K562 (cell line): ENCODE results near the gene FYTTD1. TPM values are rescaled to one million over a fixed set of nuclear protein-coding genes. Genes with fewer than 3 reads are reported as not detected.

Experiments
- E2F3 ChIP-seq: fragments of 250-450 bp; sonication (Bioruptor Pico); IDR thresholded peaks from 2 replicates; pipeline ENCODE4 v1.4.0; 2020; ENCODE audit warnings: mild to moderate bottlenecking
- HMG20A ChIP-seq: fragments of 450-650 bp; formaldehyde crosslinking; conservative IDR thresholded peaks from 2 replicates; pipeline ENCODE4 v1.4.0; 2020; ENCODE audit warnings: mild to moderate bottlenecking, mixed read lengths
- HNRNPUL1 ChIP-seq: fragments of 200-400 bp; formaldehyde crosslinking; IDR thresholded peaks from 2 replicates; pipeline ENCODE4 v1.6.1; 2017; ENCODE audit warnings: low read length
- MAFK ChIP-seq: IDR thresholded peaks from 2 replicates; pipeline ENCODE4 v1.6.1; 2011; ENCODE audit warnings: low read length, improper control_type of control experiment
- MTA2 ChIP-seq: fragments of 450-650 bp; IDR thresholded peaks from 2 replicates; pipeline ENCODE4 v1.6.1; 2016; ENCODE audit warnings: low read depth
- NFRKB ChIP-seq: fragments of 450-650 bp; IDR thresholded peaks from 2 replicates; pipeline ENCODE4 v1.6.1; 2016; ENCODE audit warnings: low read depth
- NFYB ChIP-seq: IDR thresholded peaks from 2 replicates; pipeline ENCODE4 v1.6.1; 2011; ENCODE audit warnings: mild to moderate bottlenecking, moderate library complexity; ENCODE audit not compliant: insufficient read length; ENCODE audit errors: extremely low read depth
- PRMT5 ChIP-seq: sonication (generic); formaldehyde crosslinking; IDR thresholded peaks from 2 replicates; pipeline ENCODE4 v1.5.0; 2020; ENCODE audit warnings: missing genetic modification reagents
- PURB ChIP-seq: sonication (generic); formaldehyde crosslinking; IDR thresholded peaks from 2 replicates; pipeline ENCODE4 v1.9.0; 2021; ENCODE audit warnings: low read depth, mild to moderate bottlenecking, missing genetic modification reagents
- RBM34 ChIP-seq: fragments of 200-400 bp; formaldehyde crosslinking; IDR thresholded peaks from 2 replicates; pipeline ENCODE4 v1.6.1; 2018; ENCODE audit warnings: low read length, borderline replicate concordance; ENCODE audit not compliant: insufficient read depth
- SETDB1 ChIP-seq: IDR thresholded peaks from one replicate; pipeline ENCODE4 v1.6.1; 2012; ENCODE audit warnings: low read length, control low read depth, inconsistent platforms
- SMAD4 ChIP-seq: fragments of 250-450 bp; sonication (Bioruptor Pico); conservative IDR thresholded peaks from 2 replicates; pipeline ENCODE4 v1.8.0; 2021; ENCODE audit warnings: inconsistent platforms, mild to moderate bottlenecking, moderate library complexity
- SRSF7 ChIP-seq: fragments of 200-400 bp; formaldehyde crosslinking; optimal IDR thresholded peaks from 2 replicates; pipeline ENCODE3; 2017; ENCODE audit warnings: mild to moderate bottlenecking, low read depth, low read length
- TRIM24 ChIP-seq, 2 experiments: fragments of 450-650 bp; IDR thresholded peaks; 2 replicates each; pipeline ENCODE4 v1.6.1; 2016
- YBX1 ChIP-seq: fragments of 450-650 bp; IDR thresholded peaks from 2 replicates; pipeline ENCODE4 v1.7.1; 2016; ENCODE audit warnings: mild to moderate bottlenecking
- ZKSCAN8 ChIP-seq: fragments of 200-800 bp; sonication (Bioruptor generic); IDR thresholded peaks from 2 replicates; pipeline ENCODE4 v1.6.1; 2016; ENCODE audit warnings: missing genetic modification characterization, missing compliant biosample characterization
- ZNF124 ChIP-seq: sonication (generic); formaldehyde crosslinking; IDR thresholded peaks from 2 replicates; pipeline ENCODE4 v1.8.1; 2022; ENCODE audit warnings: missing genetic modification reagents
- ZNF134 ChIP-seq: fragments of 250-450 bp; sonication (Bioruptor Pico); conservative IDR thresholded peaks from 2 replicates; pipeline ENCODE4 v1.4.0; 2020
- ZNF197 ChIP-seq: fragments of 200-800 bp; sonication (Bioruptor generic); IDR thresholded peaks from 2 replicates; pipeline ENCODE4 v1.6.1; 2016; ENCODE audit warnings: low read depth, missing genetic modification characterization, missing compliant biosample characterization
- ZNF253 ChIP-seq: fragments of 250-450 bp; sonication (Bioruptor Pico); conservative IDR thresholded peaks from 2 replicates; pipeline ENCODE4 v1.6.1; 2021; ENCODE audit warnings: mild to moderate bottlenecking
- ZNF561 ChIP-seq: fragments of 450-650 bp; formaldehyde crosslinking; conservative IDR thresholded peaks from 2 replicates; pipeline ENCODE4 v1.4.0; 2020; ENCODE audit warnings: mild to moderate bottlenecking, moderate library complexity
- ZNF699 ChIP-seq: fragments of 250-450 bp; sonication (Bioruptor Pico); IDR thresholded peaks from 2 replicates; pipeline ENCODE4 v1.8.0; 2021; ENCODE audit warnings: mild to moderate bottlenecking, moderate library complexity; ENCODE audit not compliant: insufficient replicate concordance
- ZNF830 ChIP-seq: fragments of 250-450 bp; sonication (Bioruptor Pico); IDR thresholded peaks from 2 replicates; pipeline ENCODE4 v1.5.0; 2021; ENCODE audit warnings: mild to moderate bottlenecking
- polyA plus RNA-seq, 8 experiments: library from polyadenylated mRNA; depleted of rRNA in 4 of 8; stranded (reverse) in 5 of 8; unstranded in 3 of 8; fragments of >200 nt; fragmentation: Nextera tagmentation in 2 of 8; fragmentation: Illumina TruSeq in 1 of 8; extraction: Ambion mirVana in 2 of 8; extraction: Trizol in 1 of 8; gene quantifications; 2 replicates each; pipeline versions ENCODE4 v1.2.1 to v1.2.3, GENCODE V29; 2011 to 2014; ENCODE audit warnings: inconsistent platforms in 1 of 8, missing spikeins in 1 of 8
- total RNA-seq, 7 experiments: library from RNA; depleted of rRNA in 6 of 7; stranded (reverse); fragments of >200 nt in 6 of 7; fragmentation: Illumina TruSeq in 2 of 7; extraction: Trizol in 2 of 7; gene quantifications; 2 replicates each; pipeline versions ENCODE4 v1.2.1 to v1.2.3, GENCODE V29; 2011 to 2021; ENCODE audit warnings: low replicate concordance in 1 of 7
- TF ChIP-seq, protein P1 (sequence below): fragments of 250-450 bp; sonication (Bioruptor Pico); IDR thresholded peaks from 2 replicates; pipeline ENCODE4 v1.5.0; 2020; ENCODE audit warnings: mild to moderate bottlenecking, borderline replicate concordance
- TF ChIP-seq, protein P2 (sequence below): IDR thresholded peaks from 2 replicates; pipeline ENCODE4 v1.6.1; 2011; ENCODE audit warnings: borderline replicate concordance, low read depth, mild to moderate bottlenecking, moderate library complexity, low read length; ENCODE audit not compliant: insufficient read depth, poor library complexity, severe bottlenecking
- TF ChIP-seq, protein P3 (sequence below): fragments of 450-650 bp; IDR thresholded peaks from 2 replicates; pipeline ENCODE4 v1.6.1; 2016; ENCODE audit warnings: antibody characterized with exemption

FYTTD1 gene
- total and polyA plus RNA-seq, 9 of the 15 experiments (the other 6 are each of a cell fraction or from before 2014, with no cell fraction given) = 35.7 to 106 (median 76.3) TPM

DNA sequence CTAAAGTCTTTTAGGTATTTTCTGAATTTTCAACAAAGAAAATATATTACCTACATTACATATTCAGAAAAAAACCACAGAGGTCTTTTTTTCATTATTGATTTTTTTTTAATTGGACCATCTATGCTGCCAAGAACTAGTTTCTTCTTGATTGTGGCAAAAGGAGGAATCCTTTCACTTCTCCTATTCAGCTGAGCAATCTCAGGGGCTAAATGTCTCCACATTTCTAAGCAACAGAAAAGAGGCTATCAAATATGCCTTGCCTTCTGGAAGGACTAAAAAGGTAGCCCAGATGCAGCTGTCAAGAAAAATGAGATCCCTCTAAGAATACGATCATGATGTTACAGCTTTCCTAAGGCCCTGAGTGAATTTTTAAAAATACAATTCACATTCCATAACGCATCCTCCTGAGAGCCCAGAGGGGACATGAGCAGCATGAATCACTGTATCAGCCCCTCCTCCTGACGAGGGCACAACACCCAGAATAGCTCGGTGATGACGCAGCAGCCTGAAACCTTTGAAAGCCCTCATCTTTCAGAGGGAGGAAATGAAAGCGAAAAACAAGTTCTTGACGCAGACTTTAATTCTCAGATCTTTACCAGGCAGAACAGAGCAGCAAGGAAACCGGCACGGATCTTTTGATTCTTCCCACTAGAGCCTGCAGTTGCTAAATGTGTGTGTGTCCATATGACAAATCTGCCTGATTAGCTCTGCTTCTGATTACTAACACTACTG lies 37.5 kb upstream of the FYTTD1 start (continued):
- TF ChIP-seq, protein P1, sequence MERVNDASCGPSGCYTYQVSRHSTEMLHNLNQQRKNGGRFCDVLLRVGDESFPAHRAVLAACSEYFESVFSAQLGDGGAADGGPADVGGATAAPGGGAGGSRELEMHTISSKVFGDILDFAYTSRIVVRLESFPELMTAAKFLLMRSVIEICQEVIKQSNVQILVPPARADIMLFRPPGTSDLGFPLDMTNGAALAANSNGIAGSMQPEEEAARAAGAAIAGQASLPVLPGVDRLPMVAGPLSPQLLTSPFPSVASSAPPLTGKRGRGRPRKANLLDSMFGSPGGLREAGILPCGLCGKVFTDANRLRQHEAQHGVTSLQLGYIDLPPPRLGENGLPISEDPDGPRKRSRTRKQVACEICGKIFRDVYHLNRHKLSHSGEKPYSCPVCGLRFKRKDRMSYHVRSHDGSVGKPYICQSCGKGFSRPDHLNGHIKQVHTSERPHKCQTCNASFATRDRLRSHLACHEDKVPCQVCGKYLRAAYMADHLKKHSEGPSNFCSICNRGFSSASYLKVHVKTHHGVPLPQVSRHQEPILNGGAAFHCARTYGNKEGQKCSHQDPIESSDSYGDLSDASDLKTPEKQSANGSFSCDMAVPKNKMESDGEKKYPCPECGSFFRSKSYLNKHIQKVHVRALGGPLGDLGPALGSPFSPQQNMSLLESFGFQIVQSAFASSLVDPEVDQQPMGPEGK (CRISPR knock-in tag) = no peak
- TF ChIP-seq TRIM24 (IDR thresholded peaks at IDR 0.05) (no peak), PRMT5 (CRISPR knock-in tag) (no peak), SRSF7 (no peak), E2F3 (no peak), NFRKB (no peak), ZNF124 (CRISPR knock-in tag) (no peak), ZNF699 (CRISPR knock-in tag) (no peak), MTA2 (no peak), ZNF253 (CRISPR knock-in tag) (no peak), YBX1 (no peak), HNRNPUL1 (no peak), MAFK (peak; percentile 67), ZNF134 (no peak), ZNF197 (CRISPR knock-in tag) (no peak), HMG20A (CRISPR knock-in tag) (no peak), NFYB (no peak), ZNF561 (no peak), SMAD4 (no peak), RBM34 (no peak), SETDB1 (no peak), ZNF830 (no peak), ZKSCAN8 (CRISPR knock-in tag) (no peak), PURB (no peak)
- TF ChIP-seq, protein P2, sequence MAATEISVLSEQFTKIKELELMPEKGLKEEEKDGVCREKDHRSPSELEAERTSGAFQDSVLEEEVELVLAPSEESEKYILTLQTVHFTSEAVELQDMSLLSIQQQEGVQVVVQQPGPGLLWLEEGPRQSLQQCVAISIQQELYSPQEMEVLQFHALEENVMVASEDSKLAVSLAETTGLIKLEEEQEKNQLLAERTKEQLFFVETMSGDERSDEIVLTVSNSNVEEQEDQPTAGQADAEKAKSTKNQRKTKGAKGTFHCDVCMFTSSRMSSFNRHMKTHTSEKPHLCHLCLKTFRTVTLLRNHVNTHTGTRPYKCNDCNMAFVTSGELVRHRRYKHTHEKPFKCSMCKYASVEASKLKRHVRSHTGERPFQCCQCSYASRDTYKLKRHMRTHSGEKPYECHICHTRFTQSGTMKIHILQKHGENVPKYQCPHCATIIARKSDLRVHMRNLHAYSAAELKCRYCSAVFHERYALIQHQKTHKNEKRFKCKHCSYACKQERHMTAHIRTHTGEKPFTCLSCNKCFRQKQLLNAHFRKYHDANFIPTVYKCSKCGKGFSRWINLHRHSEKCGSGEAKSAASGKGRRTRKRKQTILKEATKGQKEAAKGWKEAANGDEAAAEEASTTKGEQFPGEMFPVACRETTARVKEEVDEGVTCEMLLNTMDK = no peak
- TF ChIP-seq, protein P3, sequence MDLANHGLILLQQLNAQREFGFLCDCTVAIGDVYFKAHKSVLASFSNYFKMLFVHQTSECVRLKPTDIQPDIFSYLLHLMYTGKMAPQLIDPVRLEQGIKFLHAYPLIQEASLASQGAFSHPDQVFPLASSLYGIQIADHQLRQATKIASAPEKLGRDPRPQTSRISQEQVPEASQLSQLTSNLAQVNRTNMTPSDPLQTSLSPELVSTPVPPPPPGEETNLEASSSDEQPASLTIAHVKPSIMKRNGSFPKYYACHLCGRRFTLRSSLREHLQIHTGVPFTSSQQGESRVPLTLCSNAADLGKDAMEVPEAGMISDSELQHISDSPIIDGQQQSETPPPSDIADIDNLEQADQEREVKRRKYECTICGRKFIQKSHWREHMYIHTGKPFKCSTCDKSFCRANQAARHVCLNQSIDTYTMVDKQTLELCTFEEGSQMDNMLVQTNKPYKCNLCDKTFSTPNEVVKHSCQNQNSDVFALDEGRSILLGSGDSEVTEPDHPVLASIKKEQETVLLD = no peak
